BLaER1 treated with 17β-estradiol and CSF1 and Interleukin-3, amounts not matched to agents 10 nM and 100 nM (cell line): Measurements from ENCODE around the gene NOS1AP.
A peak's percentile ranks its signal among the peaks of the same experiment; 100 is the strongest.

Experiments used
- H3K27ac ChIP-seq, 11 experiments: shearing (Covaris generic); formaldehyde crosslinking; 2 replicates each; pipeline ENCODE4 v1.8.1; 2022
- H3K27me3 ChIP-seq, 11 experiments: shearing (Covaris generic); formaldehyde crosslinking; 2 replicates each; pipeline ENCODE4 v1.8.1; 2022
- H3K36me3 ChIP-seq, 11 experiments: shearing (Covaris generic); formaldehyde crosslinking; 2 replicates each; pipeline ENCODE4 v1.8.1; 2022
- H3K4me1 ChIP-seq, 10 experiments: shearing (Covaris generic); formaldehyde crosslinking; 2 replicates each; pipeline ENCODE4 v1.8.1; 2022
- H3K4me2 ChIP-seq, 11 experiments: shearing (Covaris generic); formaldehyde crosslinking; 2 replicates each; pipeline ENCODE4 v1.8.1; 2022
- H3K4me3 ChIP-seq, 10 experiments: shearing (Covaris generic); formaldehyde crosslinking; 2 replicates each; pipeline ENCODE4 v1.8.1; 2022
- H3K9ac ChIP-seq, 11 experiments: shearing (Covaris generic); formaldehyde crosslinking; 2 replicates each; pipeline ENCODE4 v1.8.1; 2022
- H3K9me3 ChIP-seq, 11 experiments: shearing (Covaris generic); formaldehyde crosslinking; replicated peaks in 1 of 11; 2 replicates each; pipeline ENCODE4 v1.8.1; 2022
- H4K20me1 ChIP-seq, 11 experiments: shearing (Covaris generic); formaldehyde crosslinking; 2 replicates each; pipeline ENCODE4 v1.8.1; 2022
- Cebpa-rat ChIP-seq, 11 experiments: shearing (Covaris generic); IDR thresholded peaks; 2 replicates each; pipeline ENCODE4 v1.8.1; 2022

NOS1AP gene

GRCh38 chr1:162284206-162284955 lies 214.9 kb downstream of the NOS1AP start:
- Histone ChIP-seq H3K9me3 (peaks cover 0 to 2% (median 0%) of the 10 kb centered on the region in 11 experiments; a peak in 1 of 22 replicates), H3K9ac (no peak overlapping the region), H3K27ac (no peak overlapping the region), H3K4me3 (no peak overlapping the region), H3K4me2 (no peak overlapping the region), H3K27me3 (no peaks in the 10 kb centered on the region), H3K4me1 (peaks cover 0 to 5% (median 0%) of the 10 kb centered on the region in 10 experiments; a peak in 1 of 20 replicates), H4K20me1 (peaks cover 0 to 3% (median 0%) of the 10 kb centered on the region in 11 experiments; a peak in 1 of 22 replicates), H3K36me3 (no peaks in the 10 kb centered on the region)
- no peak for TF ChIP-seq Cebpa-rat (IDR thresholded peaks at IDR 0.05)

GRCh38 chr1:162285149-162285561 lies 215.7 kb downstream of the NOS1AP start:
- Histone ChIP-seq H3K9ac (no peak overlapping the region), H3K27me3 (no peaks in the 10 kb centered on the region), H3K4me3 (no peak overlapping the region)

DNA sequence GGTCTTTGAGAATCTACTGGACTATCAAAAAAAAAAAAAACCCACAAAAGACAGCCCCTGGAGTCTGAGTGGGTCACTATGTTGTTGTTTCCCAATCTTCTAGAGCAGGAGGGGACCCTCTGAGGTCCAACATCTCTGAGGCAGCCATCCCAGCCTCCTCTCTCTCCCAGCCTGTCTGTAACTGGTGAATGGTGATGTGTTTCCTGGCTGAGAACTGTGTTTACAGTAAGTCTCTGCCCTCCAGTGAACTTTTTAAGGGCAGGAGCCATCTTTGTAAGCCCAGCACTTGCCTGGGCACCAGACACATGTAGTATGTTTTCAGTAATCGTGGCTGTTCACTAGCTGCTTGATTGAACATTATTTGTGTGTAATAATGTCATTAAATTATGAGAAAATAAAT lies 221.5 kb downstream of the NOS1AP start:
- Histone ChIP-seq H3K9me3 (peaks cover 0 to 9% (median 0%) of the 10 kb centered on the region in 11 experiments; a peak in 3 of 22 replicates), H3K27ac (no peak overlapping the region), H4K20me1 (no peaks in the 10 kb centered on the region), H3K4me1 (peaks cover 0 to 6% (median 2%) of the 10 kb centered on the region in 10 experiments; a peak in 5 of 20 replicates), H3K4me2 (no peak overlapping the region), H3K4me3 (no peak overlapping the region), H3K9ac (no peak overlapping the region), H3K27me3 (no peaks in the 10 kb centered on the region), H3K36me3 (no peaks in the 10 kb centered on the region)
- TF ChIP-seq Cebpa-rat (IDR thresholded peaks at IDR 0.05), result no peak

More at GRCh38 chr1:162285149-162285561, 215.7 kb downstream of the NOS1AP start:
- TF ChIP-seq Cebpa-rat (IDR thresholded peaks at IDR 0.05), result no peak
- no peak overlapping the region for H3K27ac ChIP-seq
- H4K20me1 ChIP-seq, result peaks cover 0 to 3% (median 0%) of the 10 kb centered on the region in 11 experiments; a peak in 1 of 22 replicates
- no peaks in the 10 kb centered on the region for H3K36me3 ChIP-seq
- H3K9me3 ChIP-seq, result peaks cover 0 to 9% (median 0%) of the 10 kb centered on the region in 11 experiments; a peak in 3 of 22 replicates
- peaks cover 0 to 5% (median 0%) of the 10 kb centered on the region in 10 experiments; a peak in 1 of 20 replicates for H3K4me1 ChIP-seq
- H3K4me2 ChIP-seq, result no peak overlapping the region

DNA sequence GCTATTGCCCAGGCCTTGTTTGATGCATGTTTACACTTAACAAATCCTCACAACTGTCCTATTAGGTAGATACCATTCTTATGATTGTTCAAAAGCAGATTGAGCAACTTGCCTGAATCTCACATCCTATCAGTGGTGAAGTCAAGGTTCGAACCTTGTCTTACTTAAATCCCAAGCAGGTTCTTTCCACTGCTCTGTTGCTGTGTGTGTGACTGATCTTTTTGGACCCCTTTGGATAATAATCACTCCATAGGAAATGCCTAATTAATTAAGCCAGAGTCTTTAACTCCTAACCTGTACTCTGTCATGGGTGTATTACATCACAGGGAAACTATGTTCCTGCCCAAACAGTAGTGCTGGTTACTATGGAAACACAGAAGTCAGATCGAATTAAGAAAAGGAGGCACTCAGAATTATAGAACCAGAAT lies 222.9 kb downstream of the NOS1AP start:
- Histone ChIP-seq H3K4me1 (peaks cover 0 to 11% (median 4%) of the 10 kb centered on the region in 10 experiments; a peak in 6 of 20 replicates), H3K4me3 (no peak overlapping the region), H3K9ac (no peak overlapping the region), H4K20me1 (no peaks in the 10 kb centered on the region), H3K27me3 (no peaks in the 10 kb centered on the region), H3K4me2 (no peak overlapping the region), H3K9me3 (peaks cover 0 to 9% (median 0%) of the 10 kb centered on the region in 11 experiments; a peak in 3 of 22 replicates), H3K27ac (no peak overlapping the region), H3K36me3 (no peaks in the 10 kb centered on the region)
- no peak for TF ChIP-seq Cebpa-rat (IDR thresholded peaks at IDR 0.05)

DNA sequence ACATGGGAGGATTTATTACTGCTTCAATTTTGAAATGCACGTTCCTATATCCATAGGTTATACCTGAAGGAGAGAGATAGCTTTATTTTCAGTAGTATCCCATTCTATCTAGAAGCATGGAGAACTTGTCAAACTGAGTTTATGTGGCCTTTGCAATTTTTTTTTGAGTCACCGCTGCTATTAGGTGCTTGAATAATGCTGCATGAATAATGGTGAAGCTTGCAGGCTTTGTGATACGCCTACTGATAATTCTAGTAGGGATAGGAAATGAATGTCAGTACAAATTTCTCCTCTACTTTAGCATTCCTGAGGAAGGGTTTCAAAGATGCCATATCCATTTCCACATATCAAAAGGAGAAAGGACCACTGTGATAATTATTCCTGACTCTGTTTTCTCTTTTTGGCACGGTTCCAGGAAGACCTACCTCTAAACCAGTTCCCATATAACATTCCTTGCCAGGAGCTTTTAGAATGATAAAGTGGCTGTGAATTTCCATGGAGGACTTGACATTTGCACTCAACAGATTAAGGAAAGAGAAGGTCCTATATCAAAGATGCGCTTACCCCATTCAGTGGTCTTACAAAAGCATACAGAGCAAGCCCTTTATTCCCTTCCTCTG lies 223.7 kb downstream of the NOS1AP start:
- Histone ChIP-seq H3K9ac (no peak overlapping the region), H3K27ac (no peak overlapping the region), H3K4me1 (peaks cover 0 to 11% (median 4%) of the 10 kb centered on the region in 10 experiments; a peak in 6 of 20 replicates), H3K36me3 (no peaks in the 10 kb centered on the region), H3K9me3 (peaks cover 0 to 9% (median 0%) of the 10 kb centered on the region in 11 experiments; a peak in 3 of 22 replicates), H3K4me2 (no peak overlapping the region), H3K4me3 (no peak overlapping the region), H3K27me3 (no peaks in the 10 kb centered on the region), H4K20me1 (no peaks in the 10 kb centered on the region)
- TF ChIP-seq Cebpa-rat (IDR thresholded peaks at IDR 0.05), result no peak

GRCh38 chr1:162294015-162294414 lies 224.5 kb downstream of the NOS1AP start:
- peaks cover 0 to 9% (median 0%) of the 10 kb centered on the region in 11 experiments; a peak in 3 of 22 replicates for H3K9me3 ChIP-seq
- H3K36me3 ChIP-seq, result no peaks in the 10 kb centered on the region
- TF ChIP-seq Cebpa-rat (IDR thresholded peaks at IDR 0.05), result no peak
- no peak overlapping the region for H3K27ac ChIP-seq
- no peak overlapping the region for H3K9ac ChIP-seq
- no peaks in the 10 kb centered on the region for H3K27me3 ChIP-seq
- peak overlapping the region in 6 of 11 experiments; percentile 2 to 42 (median 20); a peak in 3 of 22 replicates for H3K4me2 ChIP-seq
- H3K4me3 ChIP-seq, result no peak overlapping the region
- no peaks in the 10 kb centered on the region for H4K20me1 ChIP-seq
- H3K4me1 ChIP-seq, result peaks cover 0 to 11% (median 4%) of the 10 kb centered on the region in 10 experiments; a peak in 6 of 20 replicates

DNA sequence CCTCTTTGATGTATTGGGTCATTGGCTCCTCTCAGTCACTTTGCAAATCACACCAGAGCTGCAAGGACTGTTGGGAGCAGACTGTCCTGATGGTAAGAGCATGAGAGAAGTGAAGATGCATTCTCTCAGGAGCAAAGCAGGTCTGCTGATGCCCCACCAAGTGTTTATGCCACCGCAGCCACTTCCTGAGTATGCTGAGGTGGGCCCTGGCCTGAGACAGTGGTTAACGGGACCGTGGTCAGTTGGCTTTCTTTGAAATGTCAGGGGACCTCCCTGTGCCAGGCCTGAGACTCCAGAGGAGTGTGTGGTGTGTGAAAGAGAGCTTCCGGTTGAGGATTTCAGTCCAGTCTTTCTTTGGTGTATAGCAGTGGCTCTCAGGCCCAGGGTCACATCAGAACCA lies 227.7 kb downstream of the NOS1AP start:
- Histone ChIP-seq H3K27ac (no peak overlapping the region), H3K9me3 (peaks cover 0 to 10% (median 5%) of the 10 kb centered on the region in 11 experiments; a peak in 8 of 22 replicates), H3K4me3 (no peak overlapping the region), H3K36me3 (no peaks in the 10 kb centered on the region), H4K20me1 (no peaks in the 10 kb centered on the region), H3K4me1 (peaks cover 5 to 11% (median 9%) of the 10 kb centered on the region in 10 experiments; a peak in 11 of 20 replicates), H3K9ac (no peak overlapping the region), H3K27me3 (no peaks in the 10 kb centered on the region), H3K4me2 (peak overlapping the region in 1 of 11 experiments; percentile 30; a peak in 1 of 22 replicates)
- no peak for TF ChIP-seq Cebpa-rat (IDR thresholded peaks at IDR 0.05)

DNA sequence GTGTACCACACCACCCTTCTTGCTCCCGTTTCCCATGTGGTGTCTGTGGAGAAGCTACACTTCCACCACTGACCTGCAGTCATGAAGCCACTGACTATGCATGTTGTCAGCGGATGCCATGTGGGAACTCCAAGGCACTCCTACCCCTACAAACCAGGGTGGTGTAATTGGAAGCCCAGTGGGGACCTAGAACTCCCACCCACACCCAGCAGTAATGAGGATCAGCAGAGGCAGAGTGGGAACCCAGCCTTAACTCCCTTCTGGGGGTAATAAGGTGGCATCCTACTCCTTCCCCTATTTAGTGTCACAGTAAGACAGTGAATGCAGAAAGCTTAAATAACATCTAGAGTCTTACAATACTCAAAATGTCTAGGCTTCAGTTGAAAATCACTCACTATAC lies 228.8 kb downstream of the NOS1AP start:
- H4K20me1 ChIP-seq, result no peaks in the 10 kb centered on the region
- no peaks in the 10 kb centered on the region for H3K27me3 ChIP-seq
- H3K27ac ChIP-seq, result no peak overlapping the region
- no peak for TF ChIP-seq Cebpa-rat (IDR thresholded peaks at IDR 0.05)
- no peak overlapping the region for H3K9ac ChIP-seq
- H3K36me3 ChIP-seq, result no peaks in the 10 kb centered on the region
- peaks cover 0 to 10% (median 5%) of the 10 kb centered on the region in 11 experiments; a peak in 8 of 22 replicates for H3K9me3 ChIP-seq
- no peak overlapping the region for H3K4me2 ChIP-seq
- H3K4me3 ChIP-seq, result no peak overlapping the region
- H3K4me1 ChIP-seq, result peaks cover 5 to 20% (median 10%) of the 10 kb centered on the region in 10 experiments; a peak in 11 of 20 replicates

- Histone ChIP-seq H3K27me3 (no peaks in the 10 kb centered on the region), H3K9me3 (peaks cover 0 to 10% (median 5%) of the 10 kb centered on the region in 11 experiments; a peak in 8 of 22 replicates), H3K36me3 (no peaks in the 10 kb centered on the region), H3K27ac (no peak overlapping the region), H3K4me3 (no peak overlapping the region), H4K20me1 (no peaks in the 10 kb centered on the region), H3K9ac (no peak overlapping the region), H3K4me1 (peaks cover 4 to 23% (median 9%) of the 10 kb centered on the region in 10 experiments; a peak in 11 of 20 replicates), H3K4me2 (no peak overlapping the region)
- TF ChIP-seq Cebpa-rat (IDR thresholded peaks at IDR 0.05), result no peak
These were observed 229.5 kb downstream of the NOS1AP start for GRCh38 chr1:162299018-162299417.
